HS-5 (cell line): ENCODE measurements around the gene IQSEC3.

Source experiments
- DNase-seq: peaks from one replicate; pipeline ENCODE4 v3.0.0-alpha.2; 2012; ENCODE audit warnings: low read depth

IQSEC3 gene

GRCh38 chr12:197911-198695 is 131.5 kb downstream of the IQSEC3 start:
- no peak for DNase-seq

GRCh38 chr12:198705-199104 is 132.1 kb downstream of the IQSEC3 start:
- DNase-seq = no peak

- no peak for DNase-seq
These were observed 134.8 kb downstream of the IQSEC3 start for GRCh38 chr12:201361-201760.

- no peak for DNase-seq
These were observed 135.6 kb downstream of the IQSEC3 start for GRCh38 chr12:202081-202731.

- DNase-seq = no peak
These were observed 136.5 kb downstream of the IQSEC3 start for GRCh38 chr12:203074-203461.

GRCh38 chr12:203462-204260 is 137.1 kb downstream of the IQSEC3 start:
- no peak for DNase-seq

- no peak for DNase-seq
These were observed 137.7 kb downstream of the IQSEC3 start for GRCh38 chr12:204261-204678.

GRCh38 chr12:205026-205425 is 138.5 kb downstream of the IQSEC3 start:
- no peak for DNase-seq

GRCh38 chr12:206746-207440 is 140.3 kb downstream of the IQSEC3 start:
- no peak for DNase-seq

- no peak for DNase-seq
These were observed 141.2 kb downstream of the IQSEC3 start for GRCh38 chr12:207804-208203.

- DNase-seq = no peak
These were observed 142.2 kb downstream of the IQSEC3 start for GRCh38 chr12:208813-209212.

- DNase-seq = no peak
These were observed 142.7 kb downstream of the IQSEC3 start for GRCh38 chr12:209246-209645.

- DNase-seq = no peak
These were observed 143.3 kb downstream of the IQSEC3 start for GRCh38 chr12:209851-210250.

GRCh38 chr12:210277-211141 is 143.9 kb downstream of the IQSEC3 start:
- DNase-seq = no peak

GRCh38 chr12:211142-211465 is 144.5 kb downstream of the IQSEC3 start:
- DNase-seq = no peak

- no peak for DNase-seq
These were observed 145.3 kb downstream of the IQSEC3 start for GRCh38 chr12:211639-212414.

- no peak for DNase-seq
These were observed 145.8 kb downstream of the IQSEC3 start for GRCh38 chr12:212415-212714.

- no peak for DNase-seq
These were observed 146.4 kb downstream of the IQSEC3 start for GRCh38 chr12:212715-213526.

GRCh38 chr12:213527-213932 is 147.0 kb downstream of the IQSEC3 start:
- DNase-seq = no peak
